Panc1 (cell line): ENCODE data around the gene PRR19. TPM values are rescaled to one million over a fixed set of nuclear protein-coding genes. Genes with fewer than 3 reads are reported as not detected.

Experiments
- ATAC-seq: fragments of 200-7000 bp; cut with Tn5 transposase; 2 replicates; pipeline ENCODE4 v1.9.1; 2020; ENCODE audit warnings: mild to moderate bottlenecking, moderate library complexity
- BruUV-seq: library from RNA; stranded (reverse); fragments of 400-500 nt; replicated peaks from 2 replicates; lab custom pipeline; 2021; lab: Mats Ljungman, UMichigan
- CTCF ChIA-PET: fragments of 300-600 bp; sonication (Branson Sonifier 250); formaldehyde crosslinking; loops from one replicate; lab custom pipeline; 2022; ENCODE audit warnings: antibody characterized with exemption; lab: Charles Lee
- POLR2A ChIA-PET: fragments of 300-600 bp; sonication (Branson Sonifier 250); formaldehyde crosslinking; loops from one replicate; lab custom pipeline; 2022; ENCODE audit warnings: antibody characterized with exemption; lab: Charles Lee
- DNase-seq: peaks from one replicate; pipeline ENCODE4 v3.0.0-alpha.2; 2010; ENCODE audit warnings: low read depth, low spot score
- H3K27ac ChIP-seq: 2 replicates; pipeline ENCODE4 v1.5.1; 2011; ENCODE audit warnings: mild to moderate bottlenecking, low read length, inconsistent platforms
- H3K27me3 ChIP-seq: fragments of 200-500 bp; sonication (Bioruptor generic); 2 replicates; pipeline ENCODE4 v1.6.0; 2014; ENCODE audit warnings: low read length, inconsistent platforms; ENCODE audit not compliant: control insufficient read depth, insufficient read depth
- H3K36me3 ChIP-seq: fragments of 200-500 bp; sonication (Bioruptor generic); 2 replicates; pipeline ENCODE4 v1.5.1; 2014; ENCODE audit warnings: inconsistent platforms, mild to moderate bottlenecking, low read length, moderate library complexity; ENCODE audit not compliant: control insufficient read depth, insufficient read depth
- H3K4me1 ChIP-seq: 2 replicates; pipeline ENCODE4 v1.5.1; 2011; ENCODE audit warnings: inconsistent platforms, mild to moderate bottlenecking, low read length, moderate library complexity; ENCODE audit not compliant: control insufficient read depth, insufficient read depth
- H3K4me3 ChIP-seq, 2 experiments: 2 replicates each; pipeline ENCODE4 v1.5.1; 2011 to 2012; ENCODE audit warnings: low read depth in 2 of 2, low read length in 2 of 2, mild to moderate bottlenecking in 2 of 2, inconsistent platforms in 1 of 2, moderate library complexity in 1 of 2
- H3K9me3 ChIP-seq: fragments of 200-500 bp; sonication (Bioruptor generic); 2 replicates; pipeline ENCODE4 v1.5.1; 2014; ENCODE audit warnings: low read depth, mild to moderate bottlenecking, inconsistent platforms, low read length, moderate library complexity; ENCODE audit not compliant: control insufficient read depth, insufficient read depth
- POLR2AphosphoS5 ChIP-seq: IDR thresholded peaks from 2 replicates; pipeline ENCODE4 v1.6.1; 2012; ENCODE audit warnings: mild to moderate bottlenecking, low read depth, low read length, moderate library complexity
- REST ChIP-seq, 2 experiments: IDR thresholded peaks; 2 replicates each; pipeline ENCODE4 v1.6.1; 2011 to 2012; ENCODE audit warnings: low read depth in 2 of 2, control low read depth in 1 of 2, low read length in 1 of 2, mild to moderate bottlenecking in 1 of 2, moderate library complexity in 1 of 2; ENCODE audit not compliant: insufficient read depth in 1 of 2
- SIN3A ChIP-seq: IDR thresholded peaks from 2 replicates; pipeline ENCODE4 v1.6.1; 2012; ENCODE audit warnings: low read depth, mild to moderate bottlenecking, low read length, moderate library complexity, borderline replicate concordance; ENCODE audit not compliant: insufficient read depth
- TCF7L2 ChIP-seq: IDR thresholded peaks from 2 replicates; pipeline ENCODE4 v1.6.1; 2011; ENCODE audit warnings: mild to moderate bottlenecking, low read depth, low read length, inconsistent platforms
- in situ Hi-C: cut with HindIII; loops from 2 replicates; pipeline ENCODE4 v1.10.0; 2016; ENCODE audit warnings: low sequenced_read_pairs, low pct_unique_long_range_greater_than_20kb
- intact Hi-C: fragments of 100-400 bp; cut with micrococcal nuclease; formaldehyde crosslinking; loops from one replicate; pipeline ENCODE4 v1.10.0; 2022; ENCODE audit not compliant: unreplicated experiment
- total RNA-seq: library from RNA; stranded (reverse); gene quantifications from one replicate; pipeline ENCODE4 v1.2.1, GENCODE V29; 2021; ENCODE audit not compliant: unreplicated experiment
- TF ChIP-seq, protein P1 (sequence below): fragments of 450-650 bp; IDR thresholded peaks from 2 replicates; pipeline ENCODE4 v1.5.1; 2017; ENCODE audit warnings: mild to moderate bottlenecking

PRR19 gene
- total RNA-seq, 1 experiment from 2014 or later: 2.1 TPM

GRCh38 chr19:42345191-42345812, 43.4 kb downstream of the PRR19 start:
- intact Hi-C loops (no loop called here), in situ Hi-C loops (no loop called here)
- H3K27me3 ChIP-seq: no peaks in the 10 kb centered on the region
- CTCF ChIA-PET: no interaction called here
- ATAC-seq (no peak), DNase-seq (no peak)
- POLR2A ChIA-PET: no interaction called here
- H3K27ac ChIP-seq: no peak overlapping the region
- H3K4me1 ChIP-seq: no peaks in the 10 kb centered on the region
- TF ChIP-seq, protein P1, sequence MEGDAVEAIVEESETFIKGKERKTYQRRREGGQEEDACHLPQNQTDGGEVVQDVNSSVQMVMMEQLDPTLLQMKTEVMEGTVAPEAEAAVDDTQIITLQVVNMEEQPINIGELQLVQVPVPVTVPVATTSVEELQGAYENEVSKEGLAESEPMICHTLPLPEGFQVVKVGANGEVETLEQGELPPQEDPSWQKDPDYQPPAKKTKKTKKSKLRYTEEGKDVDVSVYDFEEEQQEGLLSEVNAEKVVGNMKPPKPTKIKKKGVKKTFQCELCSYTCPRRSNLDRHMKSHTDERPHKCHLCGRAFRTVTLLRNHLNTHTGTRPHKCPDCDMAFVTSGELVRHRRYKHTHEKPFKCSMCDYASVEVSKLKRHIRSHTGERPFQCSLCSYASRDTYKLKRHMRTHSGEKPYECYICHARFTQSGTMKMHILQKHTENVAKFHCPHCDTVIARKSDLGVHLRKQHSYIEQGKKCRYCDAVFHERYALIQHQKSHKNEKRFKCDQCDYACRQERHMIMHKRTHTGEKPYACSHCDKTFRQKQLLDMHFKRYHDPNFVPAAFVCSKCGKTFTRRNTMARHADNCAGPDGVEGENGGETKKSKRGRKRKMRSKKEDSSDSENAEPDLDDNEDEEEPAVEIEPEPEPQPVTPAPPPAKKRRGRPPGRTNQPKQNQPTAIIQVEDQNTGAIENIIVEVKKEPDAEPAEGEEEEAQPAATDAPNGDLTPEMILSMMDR: no peak
- no peak for TF ChIP-seq REST (IDR thresholded peaks at IDR 0.05; ENCODE audit: insufficient read depth in 1 of 2, low read depth in 2 of 2, low read length in 1 of 2)
- no peaks in the 10 kb centered on the region for H3K36me3 ChIP-seq
- H3K4me3 ChIP-seq: no peak overlapping the region
- no TSS peak for BruUV-seq
- H3K9me3 ChIP-seq: no peaks in the 10 kb centered on the region

- ChIA-PET CTCF (no interaction called here), POLR2A (no interaction called here)
- Histone ChIP-seq H3K36me3 (no peaks in the 10 kb centered on the region), H3K27ac (no peak overlapping the region), H3K27me3 (no peaks in the 10 kb centered on the region), H3K9me3 (no peaks in the 10 kb centered on the region), H3K4me1 (no peaks in the 10 kb centered on the region), H3K4me3 (no peak overlapping the region)
- TF ChIP-seq POLR2AphosphoS5 (no peak), SIN3A (no peak), TCF7L2 (no peak)
- intact Hi-C loops (no loop called here), in situ Hi-C loops (no loop called here)
- no TSS peak for BruUV-seq
- DNase-seq: no peak
- ATAC-seq: no peak
Measured at GRCh38 chr19:42348211-42348610, 46.3 kb downstream of the PRR19 start.

- H3K27ac ChIP-seq: no peak overlapping the region
- in situ Hi-C loops: no loop called here
- ChIA-PET POLR2A (interaction anchor here (0.7 kb wide), 1 partner anchor 707 kb away, joined by 9 read pairs; no protein-coding TSS in a partner anchor), CTCF (no interaction called here)
- no TSS peak for BruUV-seq
- H3K4me3 ChIP-seq: no peak overlapping the region
- ATAC-seq (no peak), DNase-seq (no peak)
- H3K4me1 ChIP-seq: no peaks in the 10 kb centered on the region
- H3K27me3 ChIP-seq: no peaks in the 10 kb centered on the region
- H3K9me3 ChIP-seq: no peaks in the 10 kb centered on the region
- TF ChIP-seq, protein P1: no peak
- TF ChIP-seq POLR2AphosphoS5 (no peak), REST (IDR thresholded peaks at IDR 0.05; ENCODE audit: insufficient read depth in 1 of 2, low read depth in 2 of 2, low read length in 1 of 2) (no peak), SIN3A (no peak)
- no peaks in the 10 kb centered on the region for H3K36me3 ChIP-seq
- intact Hi-C loops: no loop called here
Measured at GRCh38 chr19:42349378-42350107, 47.6 kb downstream of the PRR19 start.
